GM12878 (cell line): Measurements from ENCODE around the gene SULF2. TPM values are rescaled to one million over a fixed set of nuclear protein-coding genes. Genes with fewer than 3 reads are reported as not detected.
A peak's percentile ranks its signal among the peaks of the same experiment; 100 is the strongest.

Source experiments
- ATAC-seq: fragments of 200-7000 bp; cut with Tn5 transposase; 3 replicates; pipeline ENCODE4 v1.9.1; 2020; ENCODE audit warnings: mild to moderate bottlenecking, moderate library complexity
- BruUV-seq: library from RNA; stranded (reverse); fragments of 400-500 nt; replicated peaks from 2 replicates; lab custom pipeline; 2021; lab: Mats Ljungman, UMichigan
- CTCF ChIA-PET: fragments of 300-600 bp; sonication (Branson Sonifier 250); formaldehyde crosslinking; extraction: SDS; loops from one replicate; lab custom pipeline; 2021; ENCODE audit warnings: inconsistent platforms; lab: Yijun Ruan, JAX
- POLR2A ChIA-PET: fragments of 350-600 bp; formaldehyde crosslinking; extraction: SDS; loops from one replicate; lab custom pipeline; 2021; ENCODE audit warnings: inconsistent platforms; lab: Charles Lee
- RAD21 ChIA-PET: fragments of 300-600 bp; sonication (Branson Sonifier 250); formaldehyde crosslinking; loops from one replicate; lab custom pipeline; 2023; ENCODE audit warnings: antibody characterized with exemption; ENCODE audit not compliant: unreplicated experiment; lab: Charles Lee
- SMC1A ChIA-PET: fragments of 300-600 bp; sonication (Branson Sonifier 250); formaldehyde crosslinking; loops from one replicate; lab custom pipeline; 2023; ENCODE audit not compliant: unreplicated experiment, uncharacterized antibody; lab: Charles Lee
- DNase-seq: peaks from one replicate; pipeline ENCODE4 v3.0.0-alpha.2; 2011; ENCODE audit warnings: low read depth, low spot score
- FAIRE-seq: peaks from 3 replicates; lab custom pipeline; 2011; peaks lifted over from hg19 to GRCh38; lab: Jason Lieb, UNC
- H2AFZ ChIP-seq: 2 replicates; pipeline ENCODE4 v1.6.0; 2011; ENCODE audit warnings: low read depth, low read length, control low read depth; ENCODE audit not compliant: control insufficient read depth
- H3K27ac ChIP-seq: 2 replicates; pipeline ENCODE4 v1.5.1; 2011; ENCODE audit warnings: control low read depth; ENCODE audit not compliant: control insufficient read depth, insufficient read depth
- H3K27me3 ChIP-seq, 2 experiments: replicated peaks in 1 of 2; 2 replicates each; pipeline versions ENCODE4 v1.6.0 to v1.6.1; 2011; ENCODE audit warnings: low read length in 1 of 2; ENCODE audit not compliant: control insufficient read depth in 2 of 2, insufficient read depth in 2 of 2
- H3K36me3 ChIP-seq, 2 experiments: 2 replicates each; pipeline ENCODE4 v1.5.1; 2011; ENCODE audit warnings: low read length in 1 of 2; ENCODE audit not compliant: control insufficient read depth in 2 of 2, insufficient read depth in 2 of 2
- H3K4me1 ChIP-seq: 2 replicates; pipeline ENCODE4 v1.6.1; 2011; ENCODE audit warnings: mild to moderate bottlenecking, low read length, moderate library complexity, mixed read lengths; ENCODE audit not compliant: control insufficient read depth, insufficient read depth
- H3K4me2 ChIP-seq: 2 replicates; pipeline ENCODE4 v1.6.0; 2011; ENCODE audit warnings: control low read depth; ENCODE audit not compliant: control insufficient read depth, insufficient read depth
- H3K4me3 ChIP-seq: fragments of 200-600 bp; sonication (generic); 2 replicates; pipeline ENCODE4 v1.5.1; 2016
- H3K79me2 ChIP-seq: 2 replicates; pipeline ENCODE4 v1.6.0; 2011; ENCODE audit warnings: low read length; ENCODE audit not compliant: control insufficient read depth, insufficient read depth
- H3K9ac ChIP-seq: 2 replicates; pipeline ENCODE4 v1.8.0; 2011; ENCODE audit warnings: low read length, control low read depth, mixed read lengths; ENCODE audit not compliant: control insufficient read depth, insufficient read depth
- H3K9me3 ChIP-seq: replicated peaks from 3 replicates; pipeline ENCODE4 v1.5.1; 2011; ENCODE audit warnings: mild to moderate bottlenecking, low read length; ENCODE audit not compliant: control insufficient read depth, insufficient read depth
- H4K20me1 ChIP-seq: 2 replicates; pipeline ENCODE4 v1.6.0; 2011; ENCODE audit not compliant: control insufficient read depth, insufficient read depth
- EP300 ChIP-seq, 2 experiments: fragments of 150-350 bp in 1 of 2; IDR thresholded peaks; 2 replicates each; pipeline ENCODE4 v1.6.1; 2011 to 2012; ENCODE audit warnings: low read depth in 2 of 2, low read length in 2 of 2, borderline replicate concordance in 1 of 2, improper control_type of control experiment in 1 of 2, inconsistent platforms in 1 of 2; ENCODE audit not compliant: control insufficient read depth in 1 of 2
- NFXL1 ChIP-seq: fragments of 450-650 bp; IDR thresholded peaks from 2 replicates; pipeline ENCODE4 v1.6.1; 2017; ENCODE audit warnings: antibody characterized with exemption, mild to moderate bottlenecking, borderline replicate concordance
- NFYB ChIP-seq: IDR thresholded peaks from 2 replicates; pipeline ENCODE4 v1.6.1; 2011; ENCODE audit warnings: low read depth, mild to moderate bottlenecking, low read length, improper control_type of control experiment, moderate library complexity; ENCODE audit not compliant: insufficient read depth
- NR2C1 ChIP-seq: fragments of 450-650 bp; IDR thresholded peaks from 2 replicates; pipeline ENCODE4 v1.6.1; 2017; ENCODE audit warnings: antibody characterized with exemption, mild to moderate bottlenecking, moderate library complexity
- NR2F1 ChIP-seq: fragments of 450-650 bp; conservative IDR thresholded peaks from 2 replicates; pipeline ENCODE4 v1.6.1; 2017; ENCODE audit warnings: mild to moderate bottlenecking
- RAD21 ChIP-seq: IDR thresholded peaks from 2 replicates; pipeline ENCODE4 v1.6.1; 2011; ENCODE audit warnings: mild to moderate bottlenecking, low read depth, low read length, moderate library complexity; ENCODE audit not compliant: insufficient read depth
- SMAD5 ChIP-seq: IDR thresholded peaks from 2 replicates; pipeline ENCODE4 v1.6.1; 2016; ENCODE audit warnings: antibody characterized with exemption, low read depth
- SMARCA5 ChIP-seq: fragments of 450-650 bp; IDR thresholded peaks from 2 replicates; pipeline ENCODE4 v1.6.1; 2017; ENCODE audit warnings: mild to moderate bottlenecking
- TCF7 ChIP-seq: IDR thresholded peaks from 2 replicates; pipeline ENCODE4 v1.6.1; 2014; ENCODE audit warnings: antibody characterized with exemption, borderline replicate concordance
- WGBS: methylation state at CpG from one replicate; pipeline ENCODE4 v1.1.6; 2016; ENCODE audit warnings: low lambda C conversion rate; ENCODE audit not compliant: insufficient replicate concordance, insufficient coverage; ENCODE audit errors: missing lambda C conversion rate; 5-methylcytosine and 5-hydroxymethylcytosine counted together
- in situ Hi-C: fragments of 300-500 bp; cut with MboI; formaldehyde crosslinking; loops from 9 replicates; pipeline ENCODE4 v1.14.3; 2018; ENCODE audit warnings: mixed read lengths
- intact Hi-C: fragments of 100-400 bp; cut with micrococcal nuclease; formaldehyde crosslinking; loops from one replicate; pipeline ENCODE4 v1.14.2; 2022; ENCODE audit not compliant: unreplicated experiment
- polyA plus RNA-seq, 11 experiments: library from polyadenylated mRNA; depleted of rRNA in 4 of 11; unstranded in 6 of 11; stranded (reverse) in 5 of 11; fragments of >200 nt; fragmentation: Nextera tagmentation in 4 of 11; fragmentation: Illumina TruSeq in 1 of 11; extraction: Ambion mirVana in 4 of 11; extraction: Trizol in 1 of 11; gene quantifications; 1 replicate in 1 of 11; 2 replicates in 10 of 11; pipeline versions ENCODE4 v1.2.1 to v1.2.3, GENCODE V29; 2011 to 2016; ENCODE audit warnings: inconsistent platforms in 2 of 11, missing spikeins in 2 of 11, low read depth in 1 of 11
- total RNA-seq, 4 experiments: library from RNA; depleted of rRNA in 3 of 4; stranded (reverse); fragments of >200 nt in 3 of 4; fragmentation: Illumina TruSeq in 1 of 4; extraction: Trizol in 1 of 4; gene quantifications; 2 replicates each; pipeline versions ENCODE4 v1.2.1 to v1.2.3, GENCODE V29; 2013 to 2021
- TF ChIP-seq, protein P1 (sequence below): fragments of 450-650 bp; IDR thresholded peaks from 2 replicates; pipeline ENCODE4 v1.6.1; 2017; ENCODE audit warnings: mild to moderate bottlenecking, moderate library complexity

SULF2 gene
- total and polyA plus RNA-seq, 10 of the 15 experiments (the other 5 are each of a cell fraction or from before 2014, with no cell fraction given), result 0.69 to 4.1 (median 1.6) TPM

DNA sequence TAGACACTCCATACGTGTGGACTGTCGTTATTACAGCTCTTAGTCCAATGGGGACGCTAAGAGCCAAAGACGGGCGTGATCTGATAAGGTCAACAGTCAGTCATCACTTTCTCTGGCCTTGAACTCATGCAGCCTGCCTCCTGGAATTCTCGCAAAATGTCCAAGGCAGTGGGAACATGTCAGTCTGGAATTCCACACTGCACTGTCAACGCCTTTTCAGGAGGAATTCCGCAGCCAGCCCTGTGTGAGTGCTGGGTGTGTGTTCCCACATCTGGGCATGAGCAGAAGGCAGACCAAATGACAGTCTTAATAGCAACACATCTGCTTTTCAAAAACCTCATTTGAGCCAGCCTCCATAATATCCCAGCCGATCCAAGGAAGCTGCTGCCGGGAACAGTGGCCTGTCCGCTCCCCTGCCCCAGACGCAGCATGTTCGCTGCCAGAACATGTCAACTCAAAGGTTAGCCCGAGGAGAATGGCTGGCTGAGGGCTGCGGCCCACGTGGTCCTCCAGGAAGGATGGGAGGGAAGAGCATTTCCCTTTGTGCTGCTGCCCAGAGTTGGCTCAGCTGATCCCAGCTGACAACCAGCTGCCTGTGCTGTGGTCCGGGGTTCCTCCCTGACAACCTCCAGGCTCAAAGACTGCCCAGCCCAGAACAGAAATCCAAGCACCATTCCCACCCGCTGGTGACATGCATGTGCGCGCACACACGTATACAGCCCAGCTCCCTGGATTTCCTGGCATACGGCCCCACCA is 103.1 kb downstream of the SULF2 start:
- ChIA-PET CTCF (interaction anchor here (1.0 to 2.2 kb wide), 2 partner anchors 23 to 938 kb away, joined by 3 to 7 read pairs; no protein-coding TSS in a partner anchor), SMC1A (no interaction called here), POLR2A (no interaction called here), RAD21 (no interaction called here)
- no peak overlapping the region for H3K4me3 ChIP-seq
- TF ChIP-seq RAD21 (no peak), NFXL1 (peak; percentile 30; the same call in 1 of the 2 replicates)
- FAIRE-seq (no peak), ATAC-seq (no peak), DNase-seq (no peak)
- no peaks in the 10 kb centered on the region for H4K20me1 ChIP-seq
- no TSS peak for BruUV-seq
- no peaks in the 10 kb centered on the region for H3K9me3 ChIP-seq
- in situ Hi-C loops, result loop anchor here (5.0 kb wide), 1 partner anchor 935 kb away; no protein-coding TSS in a partner anchor
- intact Hi-C loops, result no loop called here
- WGBS, result 61% methylated on average over 22 of the region's 22 CpGs
- H3K9ac ChIP-seq, result no peak overlapping the region
- H2AFZ ChIP-seq, result no peak overlapping the region
- H3K4me2 ChIP-seq, result no peak overlapping the region
- H3K27ac ChIP-seq, result no peak overlapping the region
- no peaks in the 10 kb centered on the region for H3K27me3 ChIP-seq
- H3K79me2 ChIP-seq, result no peaks in the 10 kb centered on the region
- no peaks in the 10 kb centered on the region for H3K36me3 ChIP-seq
- no peaks in the 10 kb centered on the region for H3K4me1 ChIP-seq

DNA sequence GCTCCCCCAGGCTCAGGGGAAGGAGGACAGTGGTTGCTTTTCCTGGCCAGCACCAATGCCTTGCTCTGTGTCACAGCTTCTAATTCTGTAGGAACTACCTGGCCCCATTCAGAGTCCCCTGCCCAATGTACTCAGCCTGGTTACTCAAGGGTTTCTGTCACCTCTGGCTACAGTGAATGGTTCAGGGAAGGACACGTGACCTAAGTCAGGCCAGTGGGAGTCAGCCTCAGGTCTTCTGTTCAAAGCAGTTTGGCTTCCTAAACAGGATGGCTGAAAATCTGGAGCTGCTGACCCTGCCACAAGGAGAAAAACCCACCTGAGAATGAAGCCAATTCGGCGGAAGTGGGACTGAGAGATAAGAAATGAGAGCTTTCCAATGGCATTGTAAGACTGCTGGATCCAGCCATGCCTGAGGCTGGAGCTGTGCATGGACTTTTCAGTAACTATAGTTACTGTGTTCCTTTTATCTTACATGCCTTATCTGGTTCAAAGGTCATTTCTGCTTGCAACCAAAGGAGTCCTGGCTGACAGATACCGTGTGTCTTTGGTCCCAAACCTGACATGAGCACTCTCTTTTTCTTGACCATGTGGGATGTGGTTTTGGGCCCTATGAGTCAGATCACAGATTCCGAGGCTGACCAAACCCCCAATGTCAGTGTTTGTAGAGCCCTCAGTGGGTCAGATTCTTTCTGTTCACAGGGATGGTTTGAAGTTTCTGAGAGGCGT is 104.3 kb downstream of the SULF2 start:
- Histone ChIP-seq H3K4me1 (no peaks in the 10 kb centered on the region), H3K9ac (no peak overlapping the region), H2AFZ (no peak overlapping the region), H3K4me3 (no peak overlapping the region), H3K27me3 (no peaks in the 10 kb centered on the region), H3K27ac (no peak overlapping the region), H3K4me2 (no peak overlapping the region), H3K79me2 (no peaks in the 10 kb centered on the region), H3K9me3 (no peaks in the 10 kb centered on the region), H4K20me1 (no peaks in the 10 kb centered on the region), H3K36me3 (no peaks in the 10 kb centered on the region)
- ChIA-PET SMC1A (interaction anchor here (0.9 to 4.0 kb wide), 4 partner anchors 14 to 102 kb away, joined by 3 to 34 read pairs (median 3); no protein-coding TSS in a partner anchor), CTCF (interaction anchor here (0.8 to 4.6 kb wide), 7 partner anchors 10 to 940 kb away, joined by 3 to 74 read pairs (median 4); no protein-coding TSS in a partner anchor), RAD21 (interaction anchor here (1.1 kb wide), 1 partner anchor 940 kb away, joined by 4 read pairs; no protein-coding TSS in a partner anchor), POLR2A (no interaction called here)
- BruUV-seq, result no TSS peak
- in situ Hi-C loops, result loop anchor here (5.0 kb wide), 1 partner anchor 936 kb away; no protein-coding TSS in a partner anchor
- no peak for DNase-seq
- ATAC-seq, result peak; percentile 79
- no peak for FAIRE-seq
- intact Hi-C loops, result loop anchor here (2.0 kb wide), 1 partner anchor 940 kb away; no protein-coding TSS in a partner anchor
- 23% methylated on average over 6 of the region's 6 CpGs for WGBS
- TF ChIP-seq EP300 (IDR thresholded peaks at IDR 0.05; ENCODE audit: borderline replicate concordance in 1 of 2, control insufficient read depth in 1 of 2, low read depth in 2 of 2, low read length in 2 of 2) (peak in 1 of 2 experiments; percentile 12; a peak in 1 of 4 replicates), TCF7 (no peak), SMARCA5 (0 out of 2 replicates have a peak, but pooled peaks have one; percentile 24), NR2C1 (peak; percentile 59), NR2F1 (peak; percentile 73), NFYB (0 out of 2 replicates have a peak, but pooled peaks have one; percentile 14), SMAD5 (no peak)
- TF ChIP-seq, protein P1, sequence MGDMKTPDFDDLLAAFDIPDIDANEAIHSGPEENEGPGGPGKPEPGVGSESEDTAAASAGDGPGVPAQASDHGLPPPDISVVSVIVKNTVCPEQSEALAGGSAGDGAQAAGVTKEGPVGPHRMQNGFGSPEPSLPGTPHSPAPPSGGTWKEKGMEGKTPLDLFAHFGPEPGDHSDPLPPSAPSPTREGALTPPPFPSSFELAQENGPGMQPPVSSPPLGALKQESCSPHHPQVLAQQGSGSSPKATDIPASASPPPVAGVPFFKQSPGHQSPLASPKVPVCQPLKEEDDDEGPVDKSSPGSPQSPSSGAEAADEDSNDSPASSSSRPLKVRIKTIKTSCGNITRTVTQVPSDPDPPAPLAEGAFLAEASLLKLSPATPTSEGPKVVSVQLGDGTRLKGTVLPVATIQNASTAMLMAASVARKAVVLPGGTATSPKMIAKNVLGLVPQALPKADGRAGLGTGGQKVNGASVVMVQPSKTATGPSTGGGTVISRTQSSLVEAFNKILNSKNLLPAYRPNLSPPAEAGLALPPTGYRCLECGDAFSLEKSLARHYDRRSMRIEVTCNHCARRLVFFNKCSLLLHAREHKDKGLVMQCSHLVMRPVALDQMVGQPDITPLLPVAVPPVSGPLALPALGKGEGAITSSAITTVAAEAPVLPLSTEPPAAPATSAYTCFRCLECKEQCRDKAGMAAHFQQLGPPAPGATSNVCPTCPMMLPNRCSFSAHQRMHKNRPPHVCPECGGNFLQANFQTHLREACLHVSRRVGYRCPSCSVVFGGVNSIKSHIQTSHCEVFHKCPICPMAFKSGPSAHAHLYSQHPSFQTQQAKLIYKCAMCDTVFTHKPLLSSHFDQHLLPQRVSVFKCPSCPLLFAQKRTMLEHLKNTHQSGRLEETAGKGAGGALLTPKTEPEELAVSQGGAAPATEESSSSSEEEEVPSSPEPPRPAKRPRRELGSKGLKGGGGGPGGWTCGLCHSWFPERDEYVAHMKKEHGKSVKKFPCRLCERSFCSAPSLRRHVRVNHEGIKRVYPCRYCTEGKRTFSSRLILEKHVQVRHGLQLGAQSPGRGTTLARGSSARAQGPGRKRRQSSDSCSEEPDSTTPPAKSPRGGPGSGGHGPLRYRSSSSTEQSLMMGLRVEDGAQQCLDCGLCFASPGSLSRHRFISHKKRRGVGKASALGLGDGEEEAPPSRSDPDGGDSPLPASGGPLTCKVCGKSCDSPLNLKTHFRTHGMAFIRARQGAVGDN, result peak; percentile 48; the same call in 1 of the 2 replicates
